GM19463 (cell line): ENCODE data around the gene CRTC1.

Experiments used
- ATAC-seq: cut with Tn5 transposase; IDR thresholded peaks from one replicate; pipeline ENCODE4 v1.9.1; 2021; ENCODE audit warnings: mild to moderate bottlenecking, moderate library complexity; ENCODE audit not compliant: unreplicated experiment

Gene CRTC1

GRCh38 chr19:18743784-18744418, 60.4 kb downstream of the CRTC1 start:
- ATAC-seq = no peak

- no peak for ATAC-seq
These were observed 61.7 kb downstream of the CRTC1 start for GRCh38 chr19:18745012-18745735.

- ATAC-seq = no peak
These were observed 62.5 kb downstream of the CRTC1 start for GRCh38 chr19:18745931-18746330.

- no peak for ATAC-seq
These were observed 63.2 kb downstream of the CRTC1 start for GRCh38 chr19:18746401-18747325.

DNA sequence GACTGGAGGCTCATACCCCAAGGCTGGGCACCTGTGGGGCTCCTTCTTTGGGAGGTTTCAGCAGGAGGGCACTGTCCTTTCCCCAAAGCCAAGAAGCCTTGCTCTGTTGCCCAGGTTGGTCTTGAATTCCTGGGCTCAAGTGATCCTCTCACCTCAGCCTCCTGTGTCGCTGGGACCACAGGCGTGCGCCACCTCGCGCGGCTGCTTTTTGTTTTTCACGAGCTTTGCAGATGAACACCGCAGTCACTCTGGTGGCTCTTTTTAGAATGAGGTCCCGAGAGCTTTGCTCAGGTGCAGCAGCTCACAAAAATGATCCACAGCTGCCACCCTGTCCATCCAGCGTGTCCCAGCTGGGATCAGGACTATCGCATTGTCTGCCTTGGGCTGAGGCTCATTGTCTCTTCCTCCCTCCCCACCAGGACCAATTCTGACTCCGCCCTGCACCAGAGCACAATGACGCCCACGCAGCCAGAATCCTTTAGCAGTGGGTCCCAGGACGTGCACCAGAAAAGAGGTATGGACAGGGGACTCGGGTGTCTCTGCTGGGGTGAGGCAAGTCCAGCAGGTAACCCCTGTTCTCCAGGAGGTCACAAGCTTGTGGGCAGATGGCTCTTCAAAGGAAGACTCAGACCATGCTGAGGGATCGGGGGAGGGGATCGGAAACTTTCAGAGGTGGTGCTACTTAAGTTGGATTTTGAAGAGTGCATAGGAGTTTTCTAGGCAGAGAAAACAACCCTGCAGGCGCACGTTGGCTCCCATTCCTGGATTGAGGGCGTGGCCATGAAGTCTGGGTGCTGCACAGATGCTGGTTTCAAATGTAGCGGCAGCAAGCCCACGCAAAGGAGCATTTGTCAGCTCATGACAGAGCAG, 66.1 kb downstream of the CRTC1 start:
- ATAC-seq = no peak

GRCh38 chr19:18750295-18750970, 67.0 kb downstream of the CRTC1 start:
- ATAC-seq = no peak

DNA sequence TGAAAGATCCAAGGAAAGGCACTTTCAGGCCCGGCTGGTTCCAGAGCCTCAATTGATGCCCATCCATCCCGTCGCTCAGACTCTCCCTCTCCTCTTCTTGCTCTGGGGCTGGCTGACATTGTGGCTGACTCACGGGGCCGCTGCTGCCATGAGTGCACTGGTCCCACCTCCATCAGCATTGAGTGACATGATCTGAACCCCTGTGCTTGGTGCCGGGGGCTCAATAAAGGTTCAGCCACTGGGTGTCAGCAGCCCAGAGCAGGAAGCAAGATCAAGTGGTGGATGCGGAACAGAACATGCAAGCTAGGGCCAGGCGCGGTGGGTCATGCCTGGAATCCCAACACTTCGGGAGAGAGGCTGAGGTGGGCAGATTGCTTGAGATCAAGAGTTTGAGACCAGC, 68.1 kb downstream of the CRTC1 start:
- no peak for ATAC-seq

GRCh38 chr19:18754501-18754900, 71.0 kb downstream of the CRTC1 start:
- no peak for ATAC-seq

DNA sequence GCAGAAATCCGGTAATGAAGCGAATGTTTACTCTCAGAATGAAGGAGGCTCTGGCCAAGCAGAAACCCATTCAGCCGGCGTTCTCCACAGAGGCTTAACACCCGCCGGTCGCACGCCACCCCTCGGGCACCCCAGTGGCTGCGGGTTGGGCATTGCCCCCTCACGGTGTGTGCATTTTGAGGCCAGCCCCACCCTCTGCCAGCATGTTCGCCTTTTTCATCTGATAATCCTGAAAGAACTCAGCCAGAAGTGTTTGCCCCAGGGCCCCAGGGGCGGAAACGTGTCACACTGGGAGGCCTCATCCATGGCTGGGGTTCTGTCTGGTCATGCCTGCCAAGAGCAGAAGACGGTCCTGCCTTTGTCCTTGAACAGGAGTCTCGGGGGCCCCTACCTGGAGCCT, 73.4 kb downstream of the CRTC1 start:
- no peak for ATAC-seq

- no peak for ATAC-seq
These were observed 76.0 kb downstream of the CRTC1 start for GRCh38 chr19:18759304-18759994.

DNA sequence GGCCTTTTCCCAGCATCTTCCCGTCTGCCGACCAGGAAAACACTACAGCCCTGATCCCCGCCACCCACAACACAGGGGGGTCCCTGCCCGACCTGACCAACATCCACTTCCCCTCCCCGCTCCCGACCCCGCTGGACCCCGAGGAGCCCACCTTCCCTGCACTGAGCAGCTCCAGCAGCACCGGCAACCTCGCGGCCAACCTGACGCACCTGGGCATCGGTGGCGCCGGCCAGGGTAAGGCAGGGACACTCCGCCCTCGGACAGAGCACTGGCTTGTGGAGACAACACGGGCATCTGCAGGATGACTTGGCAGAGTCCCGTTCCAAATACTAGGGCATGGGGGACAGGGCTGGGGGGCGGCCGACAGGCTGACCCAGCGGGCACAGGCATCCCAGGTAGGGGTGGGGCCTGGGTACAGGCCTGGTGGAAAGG, 76.5 kb downstream of the CRTC1 start:
- ATAC-seq = no peak

- no peak for ATAC-seq
These were observed 77.2 kb downstream of the CRTC1 start for GRCh38 chr19:18760440-18761383.

- no peak for ATAC-seq
These were observed 78.1 kb downstream of the CRTC1 start for GRCh38 chr19:18761531-18762110.

DNA sequence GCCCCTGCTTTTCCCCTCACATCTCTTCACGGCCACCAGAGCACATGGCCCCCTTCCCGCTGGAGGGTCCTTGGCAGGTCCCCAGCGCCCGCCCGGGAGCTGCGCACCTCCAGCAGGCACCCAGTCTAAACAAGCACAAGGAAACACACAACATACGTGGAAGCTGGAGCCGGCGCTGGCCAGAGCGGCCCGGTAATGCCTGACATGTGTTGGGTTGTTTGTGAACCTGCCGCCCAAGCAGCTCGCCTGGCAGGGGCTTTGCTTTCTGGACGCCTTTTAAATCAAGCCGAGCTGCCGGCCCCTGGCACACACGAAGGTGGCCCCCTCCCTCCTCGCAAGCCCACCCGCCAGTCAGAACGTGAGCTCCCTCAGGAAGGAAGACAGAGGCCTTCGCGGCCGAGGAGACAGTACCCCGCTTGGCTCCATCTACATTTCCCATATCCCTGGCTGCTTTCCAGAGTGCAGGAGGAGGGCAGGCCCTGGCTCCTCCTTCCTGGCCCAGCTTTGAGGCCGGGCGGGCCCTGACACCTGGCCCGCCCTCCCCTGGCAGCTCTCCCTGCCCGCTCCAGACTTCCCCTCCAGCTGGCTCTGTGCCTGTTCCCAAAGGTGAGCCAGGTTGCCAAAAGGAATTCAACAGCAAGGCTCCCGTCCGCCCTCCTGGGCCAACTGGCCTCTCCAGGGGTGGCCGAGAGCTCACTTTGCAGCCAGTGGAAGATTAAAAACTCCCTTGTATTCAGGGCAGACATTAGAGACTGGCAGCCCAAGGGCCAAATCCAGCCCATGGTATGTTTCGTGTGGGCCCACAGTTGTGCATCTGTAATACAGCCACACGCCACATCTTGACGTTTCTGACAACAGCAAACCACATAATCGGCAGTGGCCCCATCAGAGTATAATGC, 78.9 kb downstream of the CRTC1 start:
- ATAC-seq = no peak

DNA sequence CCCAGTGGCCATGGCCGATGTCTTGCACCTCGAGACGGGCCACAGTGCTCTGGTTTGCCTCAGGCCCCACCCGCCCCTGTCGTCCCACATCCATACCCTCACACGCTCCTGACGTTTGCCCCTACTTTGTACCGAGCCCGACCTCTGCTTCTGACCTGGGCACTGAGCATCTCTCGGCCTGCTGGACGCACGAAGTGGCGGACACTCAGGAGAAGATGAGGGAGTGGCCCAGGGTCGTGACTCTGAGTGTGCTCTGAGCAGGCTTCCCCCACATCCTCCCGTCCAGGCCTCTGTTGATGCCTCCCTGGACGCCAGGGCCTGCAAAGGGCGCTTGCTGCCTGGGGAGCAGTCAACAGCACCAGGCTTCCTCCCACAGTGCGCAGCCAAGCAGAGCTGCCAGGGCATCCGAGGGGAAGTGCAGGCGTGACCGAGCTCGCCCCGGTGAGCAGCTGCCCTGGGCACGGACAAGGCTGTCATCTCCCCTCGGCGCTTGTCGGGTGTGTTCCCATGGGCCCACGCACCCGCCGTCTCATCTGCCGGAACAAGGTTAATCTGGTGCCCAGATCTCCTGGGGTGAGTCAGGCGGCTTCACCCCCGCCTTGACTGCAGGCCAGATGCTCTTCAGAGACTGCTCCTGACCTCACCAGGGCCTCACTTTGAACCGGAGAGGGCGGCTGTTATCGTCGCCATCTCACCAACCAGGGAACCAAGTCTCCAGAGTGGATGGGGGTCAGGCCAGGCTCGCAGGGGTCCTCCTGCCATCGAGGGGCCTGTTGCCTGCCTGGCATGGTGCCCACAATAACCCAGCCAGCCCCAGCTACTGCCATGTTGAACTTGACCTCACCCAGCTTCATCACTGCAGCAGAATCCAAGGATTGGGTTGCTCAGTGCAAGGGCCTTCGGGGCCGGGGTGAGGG, 80.5 kb downstream of the CRTC1 start:
- no peak for ATAC-seq

DNA sequence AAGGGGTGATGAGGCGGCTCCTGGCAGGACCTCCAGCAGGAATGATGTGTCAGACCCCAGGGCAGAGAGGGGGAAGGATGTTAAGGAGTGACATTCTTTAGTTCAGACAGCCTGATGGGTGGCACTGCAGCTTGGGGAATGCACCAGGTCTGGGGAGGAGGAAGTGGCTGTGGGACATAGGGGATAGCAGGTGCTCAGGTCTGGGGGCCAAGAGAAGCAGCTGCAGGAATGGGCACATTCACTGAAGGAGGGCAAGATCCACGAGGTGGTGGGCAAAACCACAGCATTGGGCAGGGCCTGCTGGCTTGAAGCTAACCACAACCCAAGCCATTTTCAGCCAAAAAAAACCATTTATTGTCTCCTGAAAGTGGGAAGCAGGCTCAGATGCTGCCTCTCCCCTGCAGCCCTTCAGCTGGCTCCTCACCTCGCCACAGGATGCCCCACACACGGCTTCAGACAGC, 81.1 kb downstream of the CRTC1 start:
- no peak for ATAC-seq
